ENCODE data around the gene OSBPL9. TPM values are rescaled to one million over a fixed set of nuclear protein-coding genes. Genes with fewer than 3 reads are reported as not detected.

OSBPL9 gene
- total RNA-seq, 1 donor from 2014 or later = 63.7 TPM

GRCh38 chr1:51776408-51776807 lies 159.5 kb downstream of the OSBPL9 start:
- ATAC-seq (ENCODE audit: low read depth) (no peak), DNase-seq (no peak)
- Mint-ChIP-seq H3K36me3 (ENCODE audit: low read depth) (peaks cover 73% of the 10 kb centered on the region), H3K9me3 (no peaks in the 10 kb centered on the region), H3K27me3 (no peaks in the 10 kb centered on the region), H3K4me1 (peaks cover 23% of the 10 kb centered on the region), H3K4me3 (peak overlapping the region; percentile 8), H3K27ac (peak overlapping the region; percentile 27)
- TF ChIP-seq CTCF (IDR thresholded peaks at IDR 0.05) = no peak
- ChIA-PET CTCF (no interaction called here), POLR2A (no interaction called here)
- intact Hi-C loops (cut with micrococcal nuclease) = no loop called here

GRCh38 chr1:51780927-51781326 lies 164.0 kb downstream of the OSBPL9 start:
- no peak for DNase-seq
- ChIA-PET CTCF (no interaction called here), POLR2A (no interaction called here)
- Mint-ChIP-seq H3K27me3 (no peaks in the 10 kb centered on the region), H3K4me3 (no peak overlapping the region), H3K9me3 (no peaks in the 10 kb centered on the region), H3K27ac (no peak overlapping the region), H3K36me3 (ENCODE audit: low read depth) (peaks cover 74% of the 10 kb centered on the region), H3K4me1 (peaks cover 12% of the 10 kb centered on the region)
- TF ChIP-seq CTCF (IDR thresholded peaks at IDR 0.05) = no peak
- no peak for ATAC-seq (ENCODE audit: low read depth)
- intact Hi-C loops (cut with micrococcal nuclease) = no loop called here

- Mint-ChIP-seq H3K27me3 (no peaks in the 10 kb centered on the region), H3K36me3 (ENCODE audit: low read depth) (peaks cover 89% of the 10 kb centered on the region), H3K4me3 (no peak overlapping the region), H3K4me1 (no peaks in the 10 kb centered on the region), H3K27ac (no peak overlapping the region), H3K9me3 (no peaks in the 10 kb centered on the region)
- no peak for ATAC-seq (ENCODE audit: low read depth)
- no peak for TF ChIP-seq CTCF (IDR thresholded peaks at IDR 0.05)
- POLR2A ChIA-PET = no interaction called here
- CTCF ChIA-PET = no interaction called here
- DNase-seq = no peak
- intact Hi-C loops (cut with micrococcal nuclease) = no loop called here
Measured at GRCh38 chr1:51784997-51785421, 168.1 kb downstream of the OSBPL9 start.

GRCh38 chr1:51788938-51789337 lies 172.0 kb downstream of the OSBPL9 start:
- no peaks in the 10 kb centered on the region for H3K9me3 Mint-ChIP-seq
- intact Hi-C loops (cut with micrococcal nuclease) = no loop called here
- no peak overlapping the region for H3K27ac Mint-ChIP-seq
- ATAC-seq (ENCODE audit: low read depth) = no peak
- TF ChIP-seq CTCF (IDR thresholded peaks at IDR 0.05) = no peak
- no peak for DNase-seq
- CTCF ChIA-PET = no interaction called here
- H3K4me3 Mint-ChIP-seq = no peak overlapping the region
- POLR2A ChIA-PET = no interaction called here
- H3K36me3 Mint-ChIP-seq (ENCODE audit: low read depth) = peaks cover 97% of the 10 kb centered on the region
- no peaks in the 10 kb centered on the region for H3K27me3 Mint-ChIP-seq
- H3K4me1 Mint-ChIP-seq = no peaks in the 10 kb centered on the region

GRCh38 chr1:51789342-51789741 lies 172.4 kb downstream of the OSBPL9 start:
- Mint-ChIP-seq H3K27me3 (no peaks in the 10 kb centered on the region), H3K9me3 (no peaks in the 10 kb centered on the region), H3K4me1 (no peaks in the 10 kb centered on the region), H3K4me3 (no peak overlapping the region), H3K27ac (no peak overlapping the region), H3K36me3 (ENCODE audit: low read depth) (peaks cover 97% of the 10 kb centered on the region)
- intact Hi-C loops (cut with micrococcal nuclease) = no loop called here
- no peak for TF ChIP-seq CTCF (IDR thresholded peaks at IDR 0.05)
- no peak for ATAC-seq (ENCODE audit: low read depth)
- no peak for DNase-seq
- POLR2A ChIA-PET = no interaction called here
- CTCF ChIA-PET = no interaction called here
